Activated T-cell treated with anti-CD3 and anti-CD28 coated beads for 24 hours (primary cell): ENCODE results near the gene OR6F1.
"Not testable (repeated sequence)": the region's sequence is repeated elsewhere in the genome, so short reads cannot be mapped to it uniquely, and the experiment has no call there.

Experiments
- DNase-seq: peaks from one replicate; pipeline ENCODE4 v3.0.0-alpha.2; 2020; ENCODE audit warnings: low read depth

The OR6F1 gene

GRCh38 chr1:247716546-247716945, at the start of gene OR6F1:
TSS of gene OR6F1 (minus strand) at chr1:247716646. CDS start at chr1:247712755, 3,891 bp downstream.
- DNase-seq = no peak

DNA sequence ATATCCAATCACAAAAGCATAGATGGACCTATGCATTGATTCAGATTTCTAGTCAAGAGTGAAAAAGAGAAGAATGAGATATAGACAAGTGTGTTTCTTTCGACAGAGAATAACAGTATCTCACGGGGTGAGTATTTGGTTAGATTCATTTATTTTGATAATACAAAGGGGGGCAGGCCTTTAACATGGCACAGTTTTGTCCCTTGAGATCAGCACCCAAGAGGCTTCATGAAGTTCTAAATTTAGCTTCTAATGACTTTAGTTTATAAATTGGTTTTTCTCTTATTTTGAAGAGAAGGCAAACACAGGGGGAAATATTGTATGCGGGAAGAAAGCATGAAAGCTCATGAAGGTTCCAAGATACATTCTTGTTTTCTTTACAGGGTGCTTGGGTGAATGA, 44.0 kb upstream of the OR6F1 start, which contains the start of gene OR1C1:
Gene OR1C1, minus strand, starts transcription at position 101 of the 400 bp plus-strand sequence. CDS start 2,150 bp downstream, outside the sequence.
- no peak for DNase-seq

DNA sequence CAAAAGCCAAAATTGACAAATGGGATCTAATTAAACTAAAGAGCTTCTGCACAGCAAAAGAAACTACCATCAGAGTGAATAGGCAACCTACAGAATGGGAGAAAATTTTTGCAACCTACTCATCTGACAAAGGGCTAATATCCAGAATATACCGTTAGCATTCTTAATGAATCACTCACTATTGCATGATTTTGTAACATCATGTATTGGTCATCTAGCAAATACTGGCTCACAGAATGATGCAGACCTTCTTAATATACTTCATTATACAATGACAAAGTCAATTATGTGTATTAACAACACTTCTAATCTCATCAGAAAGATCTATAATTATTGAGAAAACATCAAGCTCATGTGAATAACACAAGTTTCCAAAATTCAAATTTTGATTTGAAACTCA, 37.9 kb upstream of the OR6F1 start:
- DNase-seq = not testable (repeated sequence)

- DNase-seq = no peak
Observed at GRCh38 chr1:247749870-247750269, 33.4 kb upstream of the OR6F1 start.

DNA sequence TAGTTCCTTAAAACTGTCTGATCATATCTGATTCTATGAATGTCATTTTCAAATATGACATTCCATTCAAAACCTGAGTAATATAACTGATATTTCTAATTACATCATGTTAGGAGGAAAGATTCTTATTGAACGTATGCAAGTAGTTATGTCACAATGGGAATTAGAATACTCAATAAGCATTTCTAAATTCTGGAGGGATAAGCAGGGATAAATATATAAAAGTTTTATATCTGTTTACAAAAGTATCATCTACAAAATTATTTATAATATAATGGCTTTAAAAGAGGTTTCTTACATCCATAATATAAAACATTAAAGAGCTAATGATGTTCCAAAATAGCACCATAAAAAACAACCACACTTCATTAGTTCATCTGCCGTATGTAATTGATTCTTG, 31.6 kb upstream of the OR6F1 start, which contains the start of gene OR14A2:
Gene OR14A2, minus strand, starts transcription at position 101 of the 400 bp plus-strand sequence.
- DNase-seq = no peak

DNA sequence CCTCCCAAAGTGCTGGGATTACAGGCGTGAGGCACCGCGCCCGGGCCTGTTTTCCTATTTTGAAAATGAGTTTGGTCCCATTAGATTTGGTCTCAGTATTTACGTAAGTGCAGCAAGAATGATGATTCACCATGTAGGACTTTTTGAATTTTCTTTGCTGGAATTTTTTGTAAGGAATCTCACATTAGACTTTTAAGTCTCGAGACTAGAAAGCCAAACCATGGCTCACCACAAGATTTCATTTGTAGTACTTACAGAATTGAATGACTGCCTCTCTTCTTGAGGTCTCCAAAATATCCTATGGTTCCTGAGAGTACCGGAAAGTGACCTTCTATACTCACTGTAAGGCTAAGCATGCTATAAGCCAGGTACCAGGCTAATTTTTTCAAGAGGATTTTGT, 31.2 kb upstream of the OR6F1 start:
- no peak for DNase-seq

DNA sequence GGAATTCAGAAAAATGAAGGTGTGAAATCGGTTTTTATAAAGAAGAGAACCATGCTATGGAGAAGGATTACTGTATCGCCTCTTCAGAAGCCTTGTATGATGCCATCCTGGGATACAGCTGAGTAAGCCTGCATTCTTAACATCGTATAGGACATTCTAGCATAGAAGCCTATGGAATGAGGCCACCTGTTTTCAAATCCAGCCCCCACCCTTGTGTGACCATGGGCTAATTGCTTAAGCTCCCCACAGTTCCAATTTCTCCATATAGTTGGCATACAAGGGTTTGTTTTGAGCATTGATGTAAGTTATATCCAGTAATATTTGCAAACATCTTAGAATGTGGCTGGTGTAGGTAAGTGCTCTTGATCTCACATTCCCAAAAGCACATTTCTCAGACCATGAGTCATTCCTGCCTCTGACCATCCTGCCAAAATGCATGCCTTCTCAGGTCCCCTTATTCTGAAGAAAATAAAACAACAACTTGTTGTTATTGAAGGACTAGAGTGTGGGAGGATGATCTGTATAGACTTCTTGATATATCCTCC, 30.0 kb upstream of the OR6F1 start:
- DNase-seq = no peak

GRCh38 chr1:247742215-247742760, 25.8 kb upstream of the OR6F1 start:
- DNase-seq = not testable (repeated sequence)

DNA sequence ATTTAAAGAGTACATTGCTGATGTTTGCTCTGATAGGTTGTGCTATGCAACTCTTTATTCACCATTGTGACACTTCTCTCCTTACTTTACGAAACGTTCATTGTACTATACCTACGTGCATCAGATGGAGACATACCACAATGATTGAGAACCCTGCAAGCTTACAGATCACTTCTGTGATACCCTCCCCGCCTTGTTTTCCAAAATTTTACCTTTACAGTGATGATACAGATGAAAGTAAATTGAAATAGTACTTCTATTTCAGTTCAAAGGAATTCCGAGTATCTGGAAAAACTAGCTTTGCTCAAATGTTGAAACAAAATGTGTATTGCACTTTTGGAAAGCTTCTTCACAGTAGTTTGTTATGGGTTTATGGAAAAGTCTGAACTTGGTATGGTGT, 25.3 kb upstream of the OR6F1 start:
- no peak for DNase-seq

DNA sequence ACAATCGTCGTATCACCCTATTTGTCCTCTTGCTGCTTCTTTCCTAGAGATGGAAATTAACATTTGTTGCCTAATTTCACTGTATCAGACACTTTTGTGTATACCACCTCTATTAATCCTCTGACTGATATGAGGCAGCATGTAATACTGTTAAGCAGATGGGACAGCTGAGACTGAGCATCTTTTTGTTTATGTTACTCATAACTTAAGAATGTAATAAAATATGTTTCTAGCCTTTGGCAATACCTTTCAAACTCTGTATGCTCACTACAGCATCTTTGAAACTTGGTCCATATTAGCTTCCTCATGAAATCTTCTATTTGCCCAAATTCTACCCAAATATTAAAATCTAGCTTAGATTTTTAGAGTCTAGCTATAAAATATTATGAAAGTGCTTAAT, 24.3 kb upstream of the OR6F1 start:
- no peak for DNase-seq

- DNase-seq = no peak
Observed at GRCh38 chr1:247738315-247738714, 21.9 kb upstream of the OR6F1 start, which contains the start of gene OR14K1. TSS of gene OR14K1 (plus strand) at chr1:247738615. CDS start at chr1:247738615, 0 bp downstream.

DNA sequence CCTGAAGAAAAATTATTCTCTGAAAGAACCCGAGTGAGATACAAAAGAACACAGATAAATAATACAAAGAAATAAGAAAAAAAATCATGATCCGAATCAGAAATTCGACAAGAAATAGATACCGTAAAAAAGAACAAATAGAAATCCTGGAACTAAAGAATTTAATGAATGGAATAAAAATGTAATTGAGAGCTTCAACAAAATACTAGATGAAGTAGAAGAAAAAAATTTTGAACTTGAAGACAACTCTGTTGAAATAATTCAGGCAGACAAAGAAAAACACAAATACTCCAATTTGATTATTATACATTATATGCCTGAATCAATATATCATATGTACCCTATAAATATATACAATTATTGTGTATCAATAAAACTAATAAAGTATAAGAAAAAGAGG, 4.8 kb upstream of the OR6F1 start:
- no peak for DNase-seq

GRCh38 chr1:247713753-247714152, 2.7 kb downstream of the OR6F1 start:
- no peak for DNase-seq

DNA sequence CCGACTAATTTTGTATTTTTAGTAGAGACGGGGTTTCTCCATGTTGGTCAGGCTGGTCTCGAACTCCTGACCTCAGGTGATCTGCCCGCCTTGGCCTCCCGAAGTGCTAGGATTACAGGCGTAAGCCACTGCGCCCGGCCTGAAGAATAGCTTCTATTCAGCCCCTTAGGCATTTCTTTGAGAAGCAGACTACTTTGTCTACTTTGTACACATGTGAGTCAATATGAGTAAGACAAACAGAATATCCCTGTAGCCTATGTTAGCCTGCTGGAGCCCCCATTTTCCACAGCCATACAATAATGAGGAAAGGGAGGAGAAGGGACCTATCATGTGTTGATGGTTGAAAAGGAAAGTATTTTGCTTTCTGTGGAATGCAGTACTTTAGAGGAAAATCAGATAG, 5.8 kb downstream of the OR6F1 start:
- DNase-seq = not testable (repeated sequence)

DNA sequence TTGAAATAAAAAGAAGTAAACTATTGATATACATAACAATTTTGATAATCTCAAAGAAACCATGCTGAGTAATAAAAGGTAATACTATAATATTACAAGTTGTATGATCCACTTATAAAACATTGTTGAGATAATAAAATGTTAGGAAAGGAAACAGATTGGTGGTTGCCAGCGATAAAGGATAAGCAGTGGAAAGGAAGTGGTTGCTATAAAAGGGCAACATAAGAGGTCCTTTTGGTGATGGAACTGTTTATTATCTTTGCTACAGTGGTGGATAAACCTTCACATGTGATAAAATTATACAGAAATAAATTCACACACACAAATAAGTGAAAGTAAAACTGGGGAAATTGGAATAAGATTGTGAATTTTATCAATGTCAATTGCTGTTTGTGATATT, 15.1 kb downstream of the OR6F1 start:
- no peak for DNase-seq

DNA sequence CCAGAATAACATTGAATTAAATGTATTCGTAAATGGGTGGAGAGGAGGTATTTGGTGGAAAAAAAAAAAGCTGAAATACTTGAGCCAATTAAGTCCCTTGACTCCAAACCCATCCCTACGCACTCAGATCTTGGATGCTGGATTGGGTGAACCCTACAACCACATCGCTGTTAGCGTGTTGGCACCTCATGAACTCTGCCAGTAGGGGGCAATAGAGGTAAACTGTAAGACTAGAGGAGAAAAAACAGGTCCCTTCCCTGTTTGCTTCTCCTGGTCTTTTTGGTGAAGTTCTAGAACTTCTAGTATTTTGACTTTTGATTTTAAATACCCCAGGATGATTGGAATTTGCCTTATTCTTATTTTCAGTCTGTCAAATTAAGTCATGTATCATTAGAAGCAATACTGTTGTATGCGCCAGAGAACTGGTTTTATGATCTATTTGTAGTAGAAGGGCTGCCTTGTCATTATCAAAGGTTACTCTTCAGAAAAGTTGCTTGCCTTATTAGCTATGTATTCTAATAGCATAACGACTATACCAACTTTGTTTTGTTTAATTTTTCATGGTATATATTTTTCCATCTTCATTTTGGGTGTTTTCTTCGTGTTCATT, 35.1 kb downstream of the OR6F1 start:
- DNase-seq = peak; percentile 11

- DNase-seq = no peak
Observed at GRCh38 chr1:247680171-247680570, 36.3 kb downstream of the OR6F1 start.

DNA sequence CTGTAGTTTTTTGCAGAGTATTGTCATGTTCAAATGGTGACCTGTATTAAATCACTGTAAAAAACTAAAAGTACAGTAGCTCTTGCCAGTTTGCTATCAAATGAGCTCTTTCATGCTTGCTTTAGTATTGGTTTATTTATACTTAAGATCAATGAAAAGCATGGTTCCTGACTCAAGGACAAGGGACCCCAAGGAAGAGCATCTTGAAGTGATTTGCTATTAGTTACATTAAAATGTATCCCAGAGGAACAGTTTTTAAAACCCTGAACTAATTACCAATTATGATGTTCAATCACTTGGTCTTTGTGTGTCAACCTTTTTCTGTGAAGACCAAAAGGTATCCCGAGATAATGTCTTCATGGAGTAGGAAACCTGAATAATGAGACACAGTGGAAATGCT, 36.8 kb downstream of the OR6F1 start, which contains the start of gene OR13G1:
Gene OR13G1, minus strand, starts transcription at position 101 of the 400 bp plus-strand sequence. CDS start 6,698 bp downstream, outside the sequence.
- no peak for DNase-seq

DNA sequence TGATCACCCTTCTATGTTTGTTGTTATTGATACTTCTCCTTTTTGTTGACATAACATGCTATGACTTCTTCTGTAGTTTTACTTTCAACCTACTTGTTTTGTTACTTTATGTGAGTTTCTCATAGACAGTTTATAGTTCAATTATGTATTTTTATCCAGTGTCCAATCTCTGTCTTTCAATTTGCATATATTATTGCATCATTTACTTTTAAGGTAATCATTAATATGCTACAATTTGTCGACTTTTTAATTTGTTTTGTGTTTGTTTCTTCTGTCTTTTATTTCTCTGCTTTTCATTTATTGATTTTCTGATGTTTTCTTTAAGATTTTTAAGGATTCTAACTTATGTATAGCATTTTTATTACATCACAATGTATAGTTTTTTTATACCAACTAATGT, 47.2 kb downstream of the OR6F1 start:
- no peak for DNase-seq
